Cardiac atrium fibroblast (primary cell): ENCODE measurements around the gene ZMYM5. TPM values are rescaled to one million over a fixed set of nuclear protein-coding genes. Genes with fewer than 3 reads are reported as not detected.

Experiments used
- total RNA-seq: library from RNA; depleted of rRNA; stranded (reverse); fragments of >200 nt; gene quantifications from 2 replicates; pipeline ENCODE4 v1.2.3, GENCODE V29; 2015

Gene ZMYM5
- 9.2 and 11.0 TPM in 2 replicates for total RNA-seq

GRCh38 chr13:19863323-19864023 is at the start of gene ZMYM5:
TSS of gene ZMYM5 (minus strand) at chr13:19863649. CDS start at chr13:19852180, 11,469 bp downstream.

GRCh38 chr13:19782727-19783682 is 80.4 kb downstream of the ZMYM5 start, which contains the start of gene PSPC1:
TSS of gene PSPC1 (minus strand) at chr13:19782945. CDS start at chr13:19782757, 188 bp downstream.

Other genes starting within 250 kb of the ZMYM5 start
- 9.7 and 12.2 TPM in 2 replicates for gene MPHOSPH8, start 230.0 kb downstream of the ZMYM5 start, total RNA-seq
- 28.8 and 30.0 TPM in 2 replicates for gene PSPC1, start 80.7 kb downstream of the ZMYM5 start, total RNA-seq
- 29.2 and 34.2 TPM in 2 replicates for gene ZMYM2, start 95.1 kb upstream of the ZMYM5 start, total RNA-seq